ENCODE data around the gene BLMH. TPM values are rescaled to one million over a fixed set of nuclear protein-coding genes. Genes with fewer than 3 reads are reported as not detected.

Gene BLMH
- total RNA-seq, 2 donors from 2014 or later: 84.7 to 92.0 TPM

DNA sequence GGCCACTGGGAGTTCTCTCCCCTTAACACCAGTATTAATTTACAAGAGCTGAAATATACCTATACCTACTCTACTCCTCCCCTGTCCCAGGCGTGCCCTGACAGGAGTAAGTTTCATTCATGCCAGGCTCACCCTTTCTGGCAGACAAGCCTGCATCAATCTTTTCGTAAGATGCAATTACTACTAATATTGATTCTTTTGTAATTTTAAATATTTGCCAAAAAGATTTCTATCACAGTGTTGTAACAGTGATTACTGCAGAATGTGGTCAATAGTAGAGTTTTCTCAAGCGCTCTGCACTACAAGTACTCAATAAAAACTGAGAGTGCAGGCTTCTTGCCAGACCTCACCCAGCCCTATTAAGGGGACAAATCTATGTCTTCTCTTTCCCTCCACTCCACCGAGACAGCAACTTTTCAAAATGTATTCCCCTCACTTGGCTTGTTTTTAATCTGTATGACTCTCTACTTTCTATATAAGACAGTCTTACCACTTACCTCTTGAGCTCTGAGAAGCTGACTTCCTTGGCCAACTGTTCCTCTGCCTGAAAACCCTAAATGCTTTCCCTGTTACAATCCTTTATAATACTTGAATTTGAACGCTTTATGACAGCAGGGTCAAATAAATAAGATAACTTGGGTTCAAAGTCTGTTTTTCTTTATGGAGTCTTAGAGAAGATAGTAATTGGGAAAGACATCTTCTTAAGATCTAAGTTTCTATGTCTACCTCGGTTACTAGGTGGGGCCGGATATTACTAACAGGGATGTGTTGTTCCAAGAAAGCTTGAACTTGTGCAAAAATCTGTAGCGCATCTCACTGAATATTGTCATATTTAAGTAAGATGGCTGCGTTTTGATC is 42.0 kb upstream of the BLMH start, which contains the start of gene TMIGD1:
TSS of gene TMIGD1 (minus strand) at position 555 of the 858 bp plus-strand sequence. CDS start 1,924 bp downstream, outside the sequence.
- WGBS, 2 experiments (ENCODE audit: insufficient coverage in 1 of 2, insufficient read length in 1 of 2): 96 to 97% methylated on average over 7 to 8 of the region's 9 CpGs
- Histone ChIP-seq H3K4me3 (ENCODE audit: low read length) (no peak within 1 kb of the TSS), H3K27me3 (ENCODE audit: control insufficient read depth, insufficient read depth, low read length, poor library complexity, severe bottlenecking) (no peaks in the 10 kb centered on the region), H3K36me3 (ENCODE audit: control insufficient read depth, insufficient read depth, low read length) (no peaks in the 10 kb centered on the region), H3K9me3 (ENCODE audit: control insufficient read depth, low read length) (no peaks in the 10 kb centered on the region), H3K9ac (ENCODE audit: extremely low read depth, low read length, poor library complexity, severe bottlenecking) (no peak within 1 kb of the TSS), H3K27ac (ENCODE audit: low read depth, low read length) (no peak within 1 kb of the TSS), H3K4me1 (ENCODE audit: control insufficient read depth, insufficient read depth, low read length) (no peaks in the 10 kb centered on the region)
- Mint-ChIP-seq H3K27ac (no peak within 1 kb of the TSS), H3K9me3 (no peaks in the 10 kb centered on the region), H3K36me3 (ENCODE audit: low read depth) (no peaks in the 10 kb centered on the region), H3K27me3 (ENCODE audit: insufficient read depth) (no peaks in the 10 kb centered on the region), H3K4me3 (no peak within 1 kb of the TSS), H3K4me1 (no peaks in the 10 kb centered on the region)
- TF ChIP-seq, protein P1, sequence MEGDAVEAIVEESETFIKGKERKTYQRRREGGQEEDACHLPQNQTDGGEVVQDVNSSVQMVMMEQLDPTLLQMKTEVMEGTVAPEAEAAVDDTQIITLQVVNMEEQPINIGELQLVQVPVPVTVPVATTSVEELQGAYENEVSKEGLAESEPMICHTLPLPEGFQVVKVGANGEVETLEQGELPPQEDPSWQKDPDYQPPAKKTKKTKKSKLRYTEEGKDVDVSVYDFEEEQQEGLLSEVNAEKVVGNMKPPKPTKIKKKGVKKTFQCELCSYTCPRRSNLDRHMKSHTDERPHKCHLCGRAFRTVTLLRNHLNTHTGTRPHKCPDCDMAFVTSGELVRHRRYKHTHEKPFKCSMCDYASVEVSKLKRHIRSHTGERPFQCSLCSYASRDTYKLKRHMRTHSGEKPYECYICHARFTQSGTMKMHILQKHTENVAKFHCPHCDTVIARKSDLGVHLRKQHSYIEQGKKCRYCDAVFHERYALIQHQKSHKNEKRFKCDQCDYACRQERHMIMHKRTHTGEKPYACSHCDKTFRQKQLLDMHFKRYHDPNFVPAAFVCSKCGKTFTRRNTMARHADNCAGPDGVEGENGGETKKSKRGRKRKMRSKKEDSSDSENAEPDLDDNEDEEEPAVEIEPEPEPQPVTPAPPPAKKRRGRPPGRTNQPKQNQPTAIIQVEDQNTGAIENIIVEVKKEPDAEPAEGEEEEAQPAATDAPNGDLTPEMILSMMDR (conservative IDR thresholded peaks at IDR 0.05): no peak
- DNase-seq: no peak

DNA sequence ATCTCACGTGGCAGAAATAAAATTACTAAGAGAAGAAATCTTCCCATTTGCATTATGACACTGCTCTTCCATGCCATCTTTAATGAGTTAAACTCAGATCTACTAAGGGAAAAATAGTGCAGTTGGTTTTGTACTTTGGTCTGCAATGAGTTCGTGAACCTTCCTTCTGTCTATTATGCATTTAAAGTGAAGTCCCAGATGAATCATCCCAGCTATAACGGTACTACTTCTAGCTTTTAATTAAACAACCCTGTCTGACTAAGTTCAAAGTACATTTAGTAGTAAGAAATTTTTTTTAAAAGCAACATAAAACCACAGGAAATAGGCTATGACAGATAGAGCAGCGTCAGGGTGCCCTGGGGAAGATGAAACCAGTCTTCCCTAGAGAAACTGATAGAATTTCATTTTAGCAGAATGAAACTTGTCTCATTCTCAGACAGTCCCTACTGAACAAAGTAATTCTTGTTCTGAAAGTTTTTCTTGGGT is 40.4 kb upstream of the BLMH start:
- Histone ChIP-seq H3K9me3 (ENCODE audit: control insufficient read depth, low read length) (no peaks in the 10 kb centered on the region), H3K36me3 (ENCODE audit: control insufficient read depth, insufficient read depth, low read length) (no peaks in the 10 kb centered on the region), H3K27me3 (ENCODE audit: control insufficient read depth, insufficient read depth, low read length, poor library complexity, severe bottlenecking) (no peaks in the 10 kb centered on the region), H3K27ac (ENCODE audit: low read depth, low read length) (no peak overlapping the region), H3K9ac (ENCODE audit: extremely low read depth, low read length, poor library complexity, severe bottlenecking) (no peak overlapping the region), H3K4me3 (ENCODE audit: low read length) (no peak overlapping the region), H3K4me1 (ENCODE audit: control insufficient read depth, insufficient read depth, low read length) (no peaks in the 10 kb centered on the region)
- Mint-ChIP-seq H3K27ac (no peak overlapping the region), H3K9me3 (no peaks in the 10 kb centered on the region), H3K4me3 (no peak overlapping the region), H3K36me3 (ENCODE audit: low read depth) (no peaks in the 10 kb centered on the region), H3K4me1 (no peaks in the 10 kb centered on the region), H3K27me3 (ENCODE audit: insufficient read depth) (no peaks in the 10 kb centered on the region)
- WGBS, 2 experiments (ENCODE audit: insufficient coverage in 1 of 2, insufficient read length in 1 of 2): 83 to 97% methylated on average over 1 to 4 of the region's 4 CpGs
- no peak for DNase-seq
- TF ChIP-seq, protein P1 (conservative IDR thresholded peaks at IDR 0.05): no peak

- Histone ChIP-seq H3K4me3 (ENCODE audit: low read length) (no peak overlapping the region), H3K9me3 (ENCODE audit: control insufficient read depth, low read length) (no peaks in the 10 kb centered on the region), H3K36me3 (ENCODE audit: control insufficient read depth, insufficient read depth, low read length) (no peaks in the 10 kb centered on the region), H3K9ac (ENCODE audit: extremely low read depth, low read length, poor library complexity, severe bottlenecking) (no peak overlapping the region), H3K27ac (ENCODE audit: low read depth, low read length) (no peak overlapping the region), H3K27me3 (ENCODE audit: control insufficient read depth, insufficient read depth, low read length, poor library complexity, severe bottlenecking) (no peaks in the 10 kb centered on the region), H3K4me1 (ENCODE audit: control insufficient read depth, insufficient read depth, low read length) (no peaks in the 10 kb centered on the region)
- Mint-ChIP-seq H3K4me3 (no peak overlapping the region), H3K4me1 (no peaks in the 10 kb centered on the region), H3K27me3 (ENCODE audit: insufficient read depth) (no peaks in the 10 kb centered on the region), H3K9me3 (no peaks in the 10 kb centered on the region), H3K36me3 (ENCODE audit: low read depth) (no peaks in the 10 kb centered on the region), H3K27ac (no peak overlapping the region)
- 56% methylated on average over 1 of the region's 1 CpG; no CpG with 5 or more reads in 1 of the 2 experiments for WGBS, 2 experiments (ENCODE audit: insufficient coverage in 1 of 2, insufficient read length in 1 of 2)
- DNase-seq: no peak
- TF ChIP-seq, protein P1 (conservative IDR thresholded peaks at IDR 0.05): no peak
These were observed 35.1 kb upstream of the BLMH start for GRCh38 chr17:30326809-30327208.

All from endodermal cell (in vitro differentiated cells).